Stimulated activated CD4-positive, alpha-beta T cell treated with anti-CD3 and anti-CD28 coated beads, Interleukin-15, amount 100 ng/mL, for 24 hours (primary cell): ENCODE results near the gene SNAPC2.
"Not testable (repeated sequence)": the region's sequence is repeated elsewhere in the genome, so short reads cannot be mapped to it uniquely, and the experiment has no call there.

ENCODE experiments used
- DNase-seq: peaks from one replicate; pipeline ENCODE4 v3.0.0-alpha.2; 2020

Gene SNAPC2

DNA sequence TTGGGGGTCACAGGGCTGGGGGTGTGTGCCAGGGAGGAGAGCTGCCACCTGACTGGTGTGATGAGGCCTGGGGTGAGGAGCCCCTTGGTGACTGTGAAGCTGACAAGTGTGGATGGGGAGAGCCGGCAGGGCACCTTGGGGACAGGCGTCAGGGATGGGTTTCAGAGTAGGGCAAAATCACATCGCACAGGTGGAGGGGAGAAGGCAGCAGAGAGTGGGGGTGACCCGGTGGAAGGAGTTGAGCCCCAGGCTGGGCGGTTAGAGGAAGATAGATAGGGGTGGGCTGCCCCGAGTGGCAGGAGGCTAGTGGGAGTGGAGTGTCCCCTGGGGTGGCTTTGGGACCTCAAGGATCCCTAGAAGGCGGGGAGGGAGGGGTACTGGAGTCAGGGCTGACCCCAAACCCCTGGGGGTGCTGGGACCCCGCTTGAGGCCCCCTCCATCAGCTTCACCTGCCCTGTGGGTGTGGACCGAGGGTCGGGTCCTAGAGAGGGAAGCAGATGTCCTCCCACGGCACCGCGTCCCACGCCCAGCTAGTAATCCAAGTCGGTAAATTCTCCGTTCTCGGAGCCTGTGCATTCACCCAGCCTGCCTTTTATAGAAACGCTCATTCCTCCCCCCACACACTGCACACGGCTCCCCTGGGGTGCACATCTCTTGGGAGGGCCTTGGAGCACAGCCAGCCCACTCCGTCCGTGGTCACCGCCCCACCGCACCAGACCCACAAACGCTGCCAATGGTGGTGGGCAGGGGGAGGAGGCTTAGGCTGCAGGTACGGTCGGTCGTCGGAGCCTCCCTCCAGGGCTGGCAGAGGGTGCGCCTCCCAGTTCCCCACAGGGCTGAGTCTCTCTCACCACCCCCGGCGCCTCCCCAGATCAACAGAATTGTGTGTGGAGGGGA, 3.4 kb downstream of the SNAPC2 start:
- DNase-seq, result no peak

DNA sequence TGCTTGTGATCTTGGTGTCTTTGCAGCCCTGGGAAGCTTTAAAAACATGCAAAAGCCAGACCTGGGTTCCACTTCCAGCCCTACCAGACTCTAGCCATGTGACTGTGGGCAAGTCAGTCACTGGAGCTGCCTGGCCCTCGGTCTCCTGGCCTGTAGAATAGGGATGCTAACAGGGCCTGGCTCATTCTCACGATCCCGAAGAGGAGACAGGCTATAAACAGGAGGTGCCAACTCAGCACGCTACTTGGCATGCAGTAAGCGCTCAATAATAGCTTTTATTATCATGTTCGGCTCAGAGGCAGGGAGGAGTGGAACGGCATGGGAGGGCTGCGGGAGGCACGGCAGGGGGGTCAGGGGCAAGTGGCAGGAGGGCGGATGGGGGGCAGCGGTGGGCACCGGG, 4.1 kb downstream of the SNAPC2 start:
- no peak for DNase-seq

DNA sequence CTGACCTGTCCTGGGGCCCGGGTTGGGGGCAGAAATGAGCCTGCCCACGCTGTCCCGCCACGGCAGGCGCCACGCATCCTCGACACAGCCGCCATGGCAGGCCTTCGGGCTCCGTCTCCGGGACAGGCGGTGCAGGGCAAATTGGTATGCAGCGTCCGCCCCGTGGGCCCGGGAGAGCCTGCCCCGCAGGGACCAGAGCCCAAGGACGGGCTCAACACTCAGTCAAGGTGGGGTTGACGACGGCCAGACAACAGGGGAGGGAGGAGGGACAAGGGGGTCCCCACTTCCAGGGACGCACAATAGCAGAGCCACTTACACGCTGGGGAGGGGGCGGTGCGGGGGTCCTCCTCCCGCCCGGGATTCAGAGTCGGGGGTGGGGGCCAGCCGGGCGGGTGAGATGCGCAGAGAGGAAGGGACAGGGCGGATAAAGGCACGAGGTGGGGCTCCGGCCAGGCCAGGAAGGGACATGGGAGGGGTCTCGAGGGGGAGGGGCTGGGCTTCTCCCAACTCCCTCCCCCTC, 4.6 kb downstream of the SNAPC2 start:
- no peak for DNase-seq

DNA sequence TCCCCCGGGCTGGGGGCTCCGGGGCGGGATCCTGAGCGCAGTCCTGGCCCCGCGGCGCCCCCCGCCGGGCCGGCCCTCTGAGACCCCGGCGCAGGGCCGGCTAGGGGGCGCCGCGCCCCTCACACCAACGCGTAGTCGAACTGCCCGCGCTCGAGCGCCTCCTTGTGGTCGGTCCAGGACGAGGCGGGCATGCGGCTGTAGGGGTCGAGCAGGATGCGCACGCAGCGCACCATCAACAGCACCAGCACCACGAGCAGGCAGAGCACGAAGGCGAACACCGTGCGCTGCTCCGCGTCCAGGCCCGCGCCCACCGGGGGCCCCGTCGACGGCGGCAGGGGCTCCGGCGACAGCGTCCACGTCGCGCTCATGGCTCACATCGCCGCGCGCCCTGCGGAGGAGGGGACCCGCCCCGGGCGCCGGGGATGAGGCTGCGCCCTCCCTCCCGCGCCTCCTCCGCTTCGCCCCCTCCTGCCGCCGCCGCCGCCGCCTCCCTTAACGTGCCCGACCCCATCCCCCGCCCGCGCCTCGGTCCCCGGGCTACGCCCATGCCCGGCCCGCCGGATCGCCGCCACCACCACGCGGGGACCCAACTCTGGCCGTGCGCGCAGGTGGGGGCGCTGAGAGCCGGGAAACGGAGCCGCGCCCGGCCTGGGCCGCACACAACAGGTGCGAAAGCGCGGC, 5.2 kb downstream of the SNAPC2 start:
- peak; percentile 86 for DNase-seq

DNA sequence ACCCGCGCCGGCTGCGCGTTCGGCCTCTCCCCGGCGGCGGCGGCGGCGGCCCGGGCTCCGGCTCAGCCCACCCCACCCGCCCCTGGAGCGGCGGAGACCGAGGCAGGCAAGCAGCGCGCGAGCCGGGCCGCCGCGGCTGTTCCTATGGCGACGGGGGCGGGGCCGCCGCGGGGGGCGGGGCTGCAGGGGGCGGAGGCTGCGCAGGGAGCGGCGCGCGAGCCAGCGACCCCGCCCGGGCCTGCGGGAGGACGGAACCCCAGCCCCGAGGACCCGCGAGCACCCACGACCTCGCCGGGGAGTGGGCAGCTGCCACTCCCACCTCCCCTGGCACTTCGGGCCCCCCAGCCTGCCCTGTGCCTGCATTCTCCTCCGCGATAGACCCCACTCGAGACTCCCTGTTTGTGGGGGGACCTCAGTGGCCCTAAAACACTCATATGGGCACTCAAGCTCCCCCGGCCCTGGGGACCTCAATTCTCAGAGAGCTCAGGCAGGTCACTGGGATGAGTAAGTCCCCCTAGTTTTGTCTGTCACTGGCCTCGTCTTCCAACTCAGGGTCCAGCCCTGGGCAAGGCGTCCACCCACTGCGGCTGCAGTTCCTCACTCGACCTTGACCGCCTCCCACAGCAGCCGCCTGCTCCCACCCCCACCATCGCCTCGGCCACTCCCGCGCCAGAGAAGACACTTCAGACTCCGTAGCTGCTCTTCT, 6.0 kb downstream of the SNAPC2 start, which contains the start of gene CTXN1:
CTXN1 (minus strand) TSS at position 115 of the 706 bp plus-strand sequence. CDS start 597 bp downstream, outside the sequence.
- DNase-seq, result peak; percentile 82

DNA sequence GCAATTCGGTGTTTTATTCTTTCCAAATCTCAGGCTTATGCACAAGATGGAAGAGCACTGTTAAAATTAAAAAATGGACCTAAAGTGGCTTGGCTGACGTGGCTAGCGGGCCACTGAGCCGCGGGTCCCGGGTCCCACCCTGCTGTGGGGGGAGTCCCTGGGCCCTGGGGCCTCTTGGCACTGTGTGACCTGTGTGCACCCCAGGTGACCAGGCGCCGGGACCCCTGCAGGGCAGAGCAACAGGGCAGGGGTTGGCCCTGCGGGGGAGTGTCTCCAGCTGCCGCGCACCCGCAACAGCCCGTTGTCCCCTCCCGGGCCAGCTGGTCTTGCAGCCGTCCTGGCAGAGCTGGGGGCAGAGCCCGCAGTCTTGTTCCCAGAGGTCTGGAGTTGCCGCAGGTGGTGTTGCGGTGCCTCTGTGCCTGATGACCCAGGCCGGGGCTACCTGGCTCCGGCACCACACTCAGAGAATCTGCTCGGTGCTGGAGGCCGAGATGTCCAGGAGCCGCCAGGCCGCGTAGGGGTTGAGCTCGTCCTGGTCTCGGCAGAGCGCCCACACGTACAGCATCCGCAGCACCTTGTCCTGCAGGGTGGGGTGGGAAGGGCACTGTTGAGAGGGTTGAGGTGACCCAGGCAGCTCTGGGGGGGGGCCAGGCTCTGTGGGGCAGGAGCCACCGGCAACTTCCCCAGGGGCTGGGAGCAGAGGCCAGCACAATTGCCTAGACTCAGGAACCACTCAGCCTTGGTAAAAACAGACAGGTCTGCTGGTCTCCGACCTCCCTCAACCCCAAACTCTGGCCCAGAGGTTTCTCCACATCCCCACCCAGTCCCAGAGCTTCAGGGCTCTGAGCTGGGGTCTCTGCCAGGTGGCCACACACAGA, 6.8 kb downstream of the SNAPC2 start:
- DNase-seq, result no peak

DNA sequence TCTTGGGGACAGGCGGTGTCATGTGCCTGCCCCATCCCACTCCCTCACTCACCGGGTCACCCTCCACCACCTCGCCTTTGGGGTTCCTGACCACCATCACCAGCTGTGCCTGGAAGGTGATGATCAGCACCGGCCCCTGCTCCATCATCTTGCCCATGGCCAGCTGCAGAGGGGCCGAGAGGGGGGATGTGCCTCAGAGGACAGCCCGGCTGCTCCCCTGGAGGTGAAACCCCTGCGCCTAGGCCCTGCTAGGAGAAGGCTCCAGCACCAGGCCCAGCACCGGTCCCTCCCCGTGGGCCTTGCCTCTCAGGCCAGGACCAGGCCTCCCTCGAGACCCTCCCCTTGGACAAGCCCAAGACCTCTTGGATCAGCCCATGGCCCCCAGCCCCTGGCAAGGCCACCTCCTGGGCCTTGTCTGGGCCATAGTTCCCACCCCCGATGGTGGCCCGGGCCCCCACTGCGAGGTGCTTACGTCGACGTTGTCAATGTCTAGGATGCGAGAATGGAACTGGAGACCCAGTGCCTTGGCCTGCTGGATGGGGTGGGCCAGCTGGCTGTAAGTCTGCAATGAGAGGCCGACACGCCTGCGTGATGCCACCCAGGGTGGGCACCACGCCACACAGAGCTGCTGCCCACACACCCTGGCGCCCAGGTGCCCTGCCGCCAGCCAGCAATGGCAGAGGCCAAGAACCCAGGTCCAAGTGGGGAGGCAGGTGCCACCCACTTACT, 7.6 kb downstream of the SNAPC2 start:
- DNase-seq, result no peak

DNA sequence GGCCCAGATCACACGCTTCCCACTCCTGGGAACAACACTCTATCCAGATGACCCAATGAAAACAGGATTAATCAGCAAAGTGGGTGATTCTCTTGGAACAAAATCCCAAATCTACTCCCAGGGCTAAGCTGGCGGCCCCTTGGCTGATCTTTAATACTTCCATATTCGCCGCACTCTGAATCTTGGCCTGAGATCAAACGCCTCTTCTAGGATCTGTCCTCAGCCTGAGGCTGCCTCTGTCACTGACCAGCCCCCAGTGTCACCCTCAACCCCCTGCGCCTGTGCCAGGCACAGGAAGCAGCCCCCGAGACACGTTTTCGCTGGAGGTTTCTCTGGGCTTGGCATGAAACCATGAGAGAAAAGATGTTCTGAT, 8.2 kb downstream of the SNAPC2 start:
- DNase-seq, result no peak

DNA sequence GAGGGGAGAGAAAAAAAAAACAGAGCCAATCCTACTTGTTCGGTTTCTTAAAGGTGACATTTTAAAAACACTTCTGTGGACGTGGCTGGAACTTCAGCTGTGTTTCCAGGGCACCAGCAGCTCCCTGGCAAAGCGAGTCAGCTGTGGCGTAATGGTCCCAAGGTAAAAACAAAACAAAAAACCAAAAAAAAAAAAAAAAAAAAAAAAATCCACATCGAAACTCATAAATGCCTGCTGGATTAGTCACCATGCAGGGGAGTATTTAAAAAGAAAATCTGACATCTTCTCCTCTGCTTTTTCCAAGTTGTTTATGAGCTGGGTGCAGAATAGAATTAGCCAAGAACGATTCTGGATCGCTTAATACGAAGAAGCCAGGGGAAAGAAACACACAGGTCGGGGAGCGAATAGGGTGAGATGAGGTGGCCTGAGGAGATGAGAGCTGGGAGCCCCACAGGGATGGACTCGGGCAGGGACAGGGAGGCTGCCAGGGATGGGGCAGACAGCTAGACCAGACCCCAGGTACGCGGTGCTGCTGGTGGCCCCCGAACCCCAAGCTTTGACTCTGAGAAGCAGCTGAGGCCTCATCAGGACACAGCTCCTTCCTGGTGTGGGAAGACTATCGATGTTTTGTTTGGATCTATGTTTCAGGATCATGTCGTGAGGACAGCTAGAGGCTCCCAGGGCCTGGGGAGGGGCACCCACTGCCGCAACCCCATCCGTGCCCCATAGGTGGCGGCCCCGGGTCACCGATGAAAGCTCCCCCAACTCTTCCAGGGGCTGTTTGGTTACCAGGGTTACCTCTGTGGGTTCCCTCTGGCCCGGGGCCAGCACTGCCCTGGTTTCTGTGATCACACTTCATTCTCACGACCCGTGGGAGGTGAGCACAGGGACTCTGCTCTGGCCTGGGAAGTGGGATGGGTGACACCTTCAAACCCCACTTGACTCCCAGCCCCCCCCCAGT, 8.9 kb downstream of the SNAPC2 start:
- DNase-seq, result peak; percentile 70

DNA sequence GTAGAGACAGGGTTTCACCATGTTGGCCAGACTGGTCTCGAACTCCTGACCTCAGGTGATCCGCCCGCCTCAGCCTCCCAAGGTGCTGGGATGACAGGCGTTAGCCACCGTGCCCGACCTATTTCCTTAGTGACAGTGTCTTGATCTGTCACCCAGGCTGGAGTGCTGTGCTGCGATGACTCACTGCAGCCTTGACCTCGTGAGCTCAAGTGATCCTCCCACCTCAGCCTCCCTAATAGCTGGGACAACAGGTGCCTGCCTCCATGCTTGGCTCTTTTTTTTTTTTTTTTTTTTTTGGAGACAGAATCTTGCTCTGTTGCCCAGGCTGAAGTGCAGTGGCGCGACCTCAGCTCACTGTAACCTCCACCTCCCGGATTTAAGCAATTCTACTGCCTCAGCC, 9.9 kb downstream of the SNAPC2 start:
- not testable (repeated sequence) for DNase-seq

DNA sequence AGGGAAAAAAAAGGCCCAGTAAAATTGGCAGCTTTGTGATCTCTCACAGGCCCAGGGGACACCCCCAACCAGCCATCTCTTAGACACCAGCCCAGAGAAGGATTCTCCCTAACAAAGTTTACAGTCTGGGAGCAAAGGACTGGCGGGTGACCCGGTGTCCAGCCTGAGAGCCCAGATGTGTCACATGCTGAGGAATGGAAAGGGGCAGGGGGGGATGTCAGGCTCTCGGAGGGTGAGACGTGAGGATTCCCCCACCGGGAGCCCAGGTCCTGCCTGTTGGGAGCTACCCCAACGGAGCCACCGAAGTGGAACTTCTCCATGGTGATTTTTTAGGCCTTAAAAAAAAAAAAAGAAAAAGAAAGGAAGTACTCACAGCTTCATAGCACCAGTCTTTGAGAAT, 10.6 kb downstream of the SNAPC2 start:
- no peak for DNase-seq

DNA sequence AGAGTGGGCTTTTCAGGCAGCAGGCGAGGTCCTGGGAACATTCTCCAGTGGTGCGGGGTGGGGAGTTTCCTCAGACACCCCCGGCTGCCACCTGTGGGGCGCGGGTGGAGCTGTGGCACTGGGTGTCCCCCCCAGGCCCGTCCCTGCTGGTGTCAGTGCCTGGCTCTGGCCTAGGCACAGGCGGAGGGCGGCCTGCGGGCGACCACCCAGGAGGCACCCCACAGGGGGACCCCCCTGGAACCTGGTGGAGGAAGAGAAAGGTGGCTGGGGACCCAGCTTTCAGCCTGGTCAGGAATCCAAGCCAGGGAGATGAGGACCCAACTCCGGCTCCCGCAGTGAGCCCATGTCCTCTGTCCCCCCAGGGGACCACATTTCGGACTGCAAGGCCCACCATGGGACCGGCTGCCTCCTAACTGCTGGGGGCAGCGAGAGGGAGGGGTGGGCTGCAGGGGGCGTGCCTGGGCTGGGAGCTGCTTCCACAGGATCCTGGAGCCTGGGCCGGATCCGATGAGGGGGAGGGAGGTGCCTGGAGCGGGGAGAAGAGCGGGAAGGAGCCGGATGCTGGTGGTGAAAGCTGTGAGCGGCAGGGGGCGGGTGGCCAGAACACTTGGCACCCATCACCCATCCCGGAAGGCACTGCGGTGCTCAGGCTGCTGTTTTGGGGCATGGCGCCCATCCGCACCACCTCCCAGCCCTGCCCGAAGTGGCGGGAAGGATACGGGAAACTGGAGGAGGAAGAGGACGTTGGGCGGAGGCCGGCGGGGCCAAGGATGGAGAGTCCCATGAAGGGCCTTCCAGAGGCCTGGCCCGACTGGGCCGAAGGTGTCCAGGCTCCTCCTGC, 11.3 kb downstream of the SNAPC2 start:
- no peak for DNase-seq

DNA sequence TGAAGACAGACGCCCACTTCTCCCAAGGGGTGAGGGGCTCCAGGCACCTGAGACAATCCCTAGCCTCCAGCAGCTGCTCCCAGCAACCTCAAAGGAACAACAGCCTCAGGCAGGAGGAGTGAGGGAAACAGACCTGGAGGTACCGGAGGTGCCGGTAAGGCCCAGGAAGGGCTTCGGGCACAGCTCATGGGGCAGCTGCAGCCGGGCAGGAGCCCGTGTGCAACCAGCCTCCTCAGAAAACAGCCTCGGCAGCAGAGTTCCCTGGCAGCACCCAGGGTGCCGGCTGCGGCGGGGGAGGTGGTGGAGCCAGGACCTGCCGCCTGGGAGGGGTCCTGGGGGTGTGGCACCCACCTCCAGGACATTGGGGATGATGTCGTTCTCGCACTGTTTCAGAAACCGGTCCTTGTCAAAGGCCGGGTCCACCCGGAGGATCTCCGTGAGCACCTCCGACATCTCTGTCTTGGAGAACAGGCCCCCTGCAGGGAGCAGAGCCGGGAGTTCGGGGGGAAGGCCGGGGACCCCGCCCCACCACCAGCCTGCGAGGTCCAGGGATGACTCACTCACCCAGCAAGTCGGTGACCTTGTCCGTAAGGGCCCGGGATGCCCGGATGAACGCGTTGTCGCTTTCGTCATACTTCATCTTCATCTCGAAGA, 12.3 kb downstream of the SNAPC2 start:
- DNase-seq, result no peak

DNA sequence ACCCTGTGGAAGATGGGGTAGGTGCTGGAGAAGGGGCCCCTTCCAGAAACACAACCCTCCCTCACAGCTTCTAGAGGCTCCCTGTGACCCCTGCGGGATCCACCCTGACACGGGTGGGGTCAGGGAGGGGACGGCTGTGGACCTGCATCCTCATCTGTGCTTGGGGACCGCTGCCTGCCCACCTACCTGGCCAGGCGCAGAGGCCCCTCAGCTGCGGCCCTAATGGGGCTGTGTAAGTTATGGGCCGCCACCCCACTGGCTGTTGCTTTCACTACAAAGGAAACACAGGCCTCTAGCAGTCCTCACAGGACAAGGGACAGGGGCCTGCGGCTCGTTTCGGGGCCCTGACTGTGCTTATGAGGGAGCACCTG, 12.8 kb downstream of the SNAPC2 start:
- DNase-seq, result no peak

DNA sequence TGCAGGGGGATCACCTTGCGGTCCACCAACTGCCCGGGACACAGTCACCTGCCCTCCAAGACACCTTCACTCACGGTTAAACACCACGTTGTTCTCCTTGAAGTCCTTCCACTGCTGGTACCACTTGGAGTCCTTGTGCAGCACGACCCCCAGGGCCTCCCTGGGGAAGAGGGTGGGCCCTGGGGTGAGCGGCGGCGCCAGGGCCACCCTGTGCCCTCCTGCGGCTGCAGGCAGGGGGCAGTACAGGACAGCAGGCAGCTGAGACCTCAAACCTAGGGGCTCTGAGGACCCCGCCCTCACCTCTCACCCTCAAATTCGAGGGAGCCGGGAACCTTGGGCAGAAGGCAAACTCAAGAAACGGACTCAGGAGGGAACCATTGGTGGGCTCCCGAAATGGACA, 13.3 kb downstream of the SNAPC2 start:
- no peak for DNase-seq

DNA sequence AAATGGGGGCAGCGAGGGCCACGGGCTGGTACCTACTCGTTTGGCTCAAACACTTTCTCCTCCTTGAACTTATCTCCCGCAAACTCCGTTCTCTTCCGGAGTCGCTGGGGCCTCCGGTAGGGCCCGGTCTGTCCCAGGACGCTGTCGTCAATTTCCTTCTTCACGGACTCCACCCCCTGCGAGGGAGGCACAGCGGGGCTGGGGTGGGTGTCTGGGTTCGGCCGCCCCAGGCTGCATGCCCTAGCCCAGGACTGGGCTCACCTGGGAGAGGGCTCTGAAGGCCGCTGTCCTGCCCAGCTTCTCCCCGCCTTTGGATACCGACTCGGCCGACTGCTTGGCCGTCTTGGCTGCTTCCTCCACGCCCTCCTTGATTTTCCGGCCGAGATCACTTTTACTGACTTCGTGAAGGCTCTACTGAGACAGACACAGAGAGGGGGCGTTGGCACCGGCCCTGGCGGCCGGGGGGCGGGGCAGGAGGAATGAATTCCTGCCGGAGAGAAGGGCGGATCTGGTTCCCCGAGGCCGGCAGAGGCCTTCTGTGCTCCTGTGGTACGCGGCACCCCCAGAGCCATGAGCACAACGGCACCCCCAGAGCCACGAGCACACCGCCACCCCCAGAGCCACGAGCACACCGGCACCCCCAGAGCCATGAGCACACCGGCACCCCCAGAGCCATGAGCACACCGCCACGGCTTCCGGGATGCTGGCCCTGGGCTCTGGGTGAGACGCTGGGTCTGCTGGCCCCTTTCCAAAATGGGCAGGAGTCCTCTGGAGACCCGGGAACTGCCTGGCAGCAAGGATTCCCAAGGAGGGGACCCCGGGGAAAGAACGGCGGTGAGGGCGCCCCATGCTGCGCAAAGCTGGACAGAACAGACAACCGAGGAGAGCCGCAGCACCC, 13.9 kb downstream of the SNAPC2 start:
- no peak for DNase-seq

DNA sequence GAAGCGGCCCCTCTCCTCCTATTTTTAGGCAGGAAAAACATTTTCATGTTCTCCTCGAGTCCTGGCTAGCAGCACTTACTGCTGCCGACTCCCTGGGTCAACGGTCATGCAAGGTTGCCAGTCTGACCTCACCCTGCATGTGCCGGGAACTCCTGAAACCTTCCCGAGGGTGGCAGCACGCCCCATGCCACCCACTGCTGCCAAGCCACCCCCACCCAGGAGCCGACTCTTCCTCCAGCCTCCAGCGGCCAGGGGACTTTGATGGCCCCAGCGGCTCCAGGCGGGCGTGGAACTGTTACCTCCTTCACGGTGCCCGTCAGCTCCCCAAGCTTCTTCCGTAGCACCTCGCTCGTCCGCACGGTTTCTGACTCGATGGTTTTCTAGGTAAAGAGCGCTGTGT, 14.6 kb downstream of the SNAPC2 start:
- no peak for DNase-seq

DNA sequence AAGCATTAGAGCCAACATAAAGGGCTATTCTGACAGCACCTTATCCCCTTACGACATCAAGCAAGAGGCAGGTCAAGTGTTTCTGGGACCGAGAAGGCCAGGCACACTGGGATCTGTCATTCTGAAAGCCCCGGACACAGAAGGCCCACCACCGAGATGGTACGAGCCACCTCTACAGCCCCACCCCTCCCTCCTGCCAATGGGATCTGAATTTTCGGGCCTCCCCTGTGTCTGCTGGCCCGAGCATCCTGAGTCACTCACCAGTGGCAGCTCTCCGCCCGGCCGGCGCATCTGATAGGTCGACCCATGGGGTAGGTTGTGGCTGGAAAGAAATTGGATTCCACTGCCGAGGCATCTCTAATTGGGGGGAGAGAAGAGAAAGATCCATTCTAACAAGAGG, 20.7 kb downstream of the SNAPC2 start:
- no peak for DNase-seq
